HepG2 (cell line): ENCODE measurements around the gene FAM20C. TPM values are rescaled to one million over a fixed set of nuclear protein-coding genes. Genes with fewer than 3 reads are reported as not detected.

Experiments used
- ATAC-seq: fragments of 200-7000 bp; cut with Tn5 transposase; 3 replicates; pipeline ENCODE4 v1.9.1; 2020; ENCODE audit warnings: mild to moderate bottlenecking, moderate library complexity
- BruUV-seq: library from RNA; stranded (reverse); fragments of 400-500 nt; replicated peaks from 2 replicates; lab custom pipeline; 2021; lab: Mats Ljungman, UMichigan
- CTCF ChIA-PET: fragments of 300-600 bp; formaldehyde crosslinking; extraction: SDS; loops from one replicate; lab custom pipeline; 2021; ENCODE audit warnings: low total read pairs, inconsistent platforms, low intra/inter-chr PET ratio; lab: Yijun Ruan, JAX
- POLR2A ChIA-PET: fragments of 350-600 bp; sonication (Branson Sonifier 250); formaldehyde crosslinking; loops from one replicate; lab custom pipeline; 2020; ENCODE audit warnings: antibody characterized with exemption, inconsistent platforms; lab: Yijun Ruan, JAX
- DNase-seq: peaks from one replicate; pipeline ENCODE4 v3.0.0-alpha.2; 2015; ENCODE audit warnings: low spot score
- FAIRE-seq: peaks from 3 replicates; lab custom pipeline; 2011; peaks lifted over from hg19 to GRCh38; lab: Jason Lieb, UNC
- H2AFZ ChIP-seq: one replicate; pipeline ENCODE4 v1.6.1; 2011; ENCODE audit warnings: low read length, inconsistent platforms
- H3K27ac ChIP-seq: fragments of 300-600 bp; 3 replicates; pipeline ENCODE4 v1.8.0; 2011; ENCODE audit warnings: mixed run types, mild to moderate bottlenecking, mixed read lengths, low read length, inconsistent platforms; ENCODE audit not compliant: insufficient read depth; ENCODE audit errors: extremely low read length
- H3K27me3 ChIP-seq, 2 experiments: fragments of 200-600 bp in 1 of 2; 2 replicates in 1 of 2; 3 replicates in 1 of 2; pipeline versions ENCODE4 v1.6.0 to v1.8.0; 2011; ENCODE audit warnings: low read length in 2 of 2, mild to moderate bottlenecking in 2 of 2, moderate library complexity in 2 of 2, inconsistent platforms in 1 of 2; ENCODE audit not compliant: insufficient read depth in 2 of 2, control insufficient read depth in 1 of 2
- H3K36me3 ChIP-seq, 2 experiments: fragments of 200-600 bp in 1 of 2; replicated peaks in 1 of 2; 2 replicates in 1 of 2; 3 replicates in 1 of 2; pipeline versions ENCODE4 v1.5.1 to v1.8.0; 2011; ENCODE audit warnings: low read length in 2 of 2, inconsistent platforms in 1 of 2; ENCODE audit not compliant: insufficient read depth in 2 of 2, control insufficient read depth in 1 of 2
- H3K4me1 ChIP-seq: 2 replicates; pipeline ENCODE4 v1.5.1; 2012; ENCODE audit warnings: low read length, inconsistent platforms; ENCODE audit not compliant: insufficient read depth
- H3K4me2 ChIP-seq: 2 replicates; pipeline ENCODE4 v1.6.0; 2011; ENCODE audit warnings: low read depth, low read length, inconsistent platforms
- H3K4me3 ChIP-seq, 3 experiments: fragments of 200-600 bp in 1 of 3; sonication (generic), shearing (Covaris generic) in 1 of 3; replicated peaks in 1 of 3; 2 replicates each; pipeline ENCODE4 v1.5.1; 2011 to 2016; ENCODE audit warnings: low read length in 3 of 3, inconsistent platforms in 2 of 3, low read depth in 2 of 3, mild to moderate bottlenecking in 2 of 3, control low read depth in 1 of 3, mixed read lengths in 1 of 3; ENCODE audit not compliant: insufficient read depth in 1 of 3
- H3K79me2 ChIP-seq: one replicate; pipeline ENCODE4 v1.6.1; 2011; ENCODE audit warnings: low read length, inconsistent platforms; ENCODE audit not compliant: insufficient read depth
- H3K9ac ChIP-seq: 2 replicates; pipeline ENCODE4 v1.6.0; 2011; ENCODE audit warnings: mild to moderate bottlenecking, low read depth, low read length, inconsistent platforms; ENCODE audit not compliant: insufficient read depth
- H3K9me3 ChIP-seq: 2 replicates; pipeline ENCODE4 v1.5.1; 2012; ENCODE audit warnings: mild to moderate bottlenecking, low read length
- H4K20me1 ChIP-seq: 2 replicates; pipeline ENCODE4 v1.6.0; 2011; ENCODE audit warnings: inconsistent platforms, mild to moderate bottlenecking, low read length, moderate library complexity; ENCODE audit not compliant: insufficient read depth
- ATM ChIP-seq: fragments of 450-650 bp; IDR thresholded peaks from 2 replicates; pipeline ENCODE4 v1.7.1; 2017; ENCODE audit warnings: mild to moderate bottlenecking, borderline replicate concordance
- MAFF ChIP-seq: IDR thresholded peaks from 2 replicates; pipeline ENCODE4 v1.6.1; 2011; ENCODE audit warnings: low read depth, low read length, improper control_type of control experiment
- MAFK ChIP-seq, 2 experiments: IDR thresholded peaks in 1 of 2; conservative IDR thresholded peaks in 1 of 2; 2 replicates each; pipeline ENCODE4 v1.6.1; 2011; ENCODE audit warnings: improper control_type of control experiment in 2 of 2, low read length in 2 of 2
- MAX ChIP-seq: IDR thresholded peaks from 2 replicates; pipeline ENCODE4 v1.6.1; 2012; ENCODE audit warnings: inconsistent platforms
- PCBP1 ChIP-seq: fragments of 200-400 bp; formaldehyde crosslinking; IDR thresholded peaks from 2 replicates; pipeline ENCODE4 v1.6.1; 2017; ENCODE audit warnings: mild to moderate bottlenecking, low read depth, low read length, borderline replicate concordance
- ZNF17 ChIP-seq: sonication (generic); formaldehyde crosslinking; IDR thresholded peaks from 2 replicates; pipeline ENCODE4 v1.5.0; 2020; ENCODE audit warnings: mild to moderate bottlenecking, missing genetic modification reagents
- ZNF280B ChIP-seq: sonication (generic); formaldehyde crosslinking; IDR thresholded peaks from 2 replicates; pipeline ENCODE4 v1.5.0; 2020; ENCODE audit warnings: missing genetic modification reagents, mild to moderate bottlenecking, borderline replicate concordance
- ZNF335 ChIP-seq: sonication (generic); formaldehyde crosslinking; IDR thresholded peaks from 2 replicates; pipeline ENCODE4 v1.4.0; 2020; ENCODE audit warnings: missing genetic modification reagents
- ZNF468 ChIP-seq: sonication (generic); formaldehyde crosslinking; IDR thresholded peaks from 2 replicates; pipeline ENCODE4 v1.8.0; 2022; ENCODE audit warnings: mild to moderate bottlenecking, moderate library complexity, missing genetic modification reagents
- ZNF556 ChIP-seq: sonication (generic); formaldehyde crosslinking; IDR thresholded peaks from 2 replicates; pipeline ENCODE4 v1.4.0; 2020; ENCODE audit warnings: mild to moderate bottlenecking, missing genetic modification reagents, borderline replicate concordance
- ZNF563 ChIP-seq: sonication (generic); formaldehyde crosslinking; IDR thresholded peaks from 2 replicates; pipeline ENCODE4 v1.8.0; 2022; ENCODE audit warnings: mild to moderate bottlenecking, moderate library complexity, missing genetic modification reagents
- ZNF572 ChIP-seq: sonication (generic); formaldehyde crosslinking; IDR thresholded peaks from 2 replicates; pipeline ENCODE4 v1.5.1; 2020; ENCODE audit warnings: mild to moderate bottlenecking, missing genetic modification reagents
- ZNF607 ChIP-seq: sonication (generic); formaldehyde crosslinking; IDR thresholded peaks from 2 replicates; pipeline ENCODE4 v1.5.1; 2020; ENCODE audit warnings: missing genetic modification reagents, mild to moderate bottlenecking, borderline replicate concordance
- WGBS: methylation state at CpG from one replicate; pipeline ENCODE4 v1.1.6; 2017; ENCODE audit warnings: low lambda C conversion rate; 5-methylcytosine and 5-hydroxymethylcytosine counted together
- in situ Hi-C: cut with HindIII; loops from 2 replicates; pipeline ENCODE4 v1.10.0; 2017; ENCODE audit warnings: low pct_unique_long_range_greater_than_20kb; ENCODE audit not compliant: extremely low pct_ligation_motif_present
- intact Hi-C: fragments of 100-400 bp; cut with micrococcal nuclease; formaldehyde crosslinking; loops from one replicate; pipeline ENCODE4 v1.10.0; 2022; ENCODE audit not compliant: unreplicated experiment
- polyA plus RNA-seq, 8 experiments: library from polyadenylated mRNA; depleted of rRNA in 3 of 8; stranded (reverse) in 7 of 8; unstranded in 1 of 8; fragments of >200 nt; fragmentation: Illumina TruSeq in 4 of 8; extraction: Trizol in 4 of 8; gene quantifications; 2 replicates each; pipeline versions ENCODE4 v1.2.1 to v1.2.3, GENCODE V29; 2011 to 2016; ENCODE audit warnings: low read depth in 4 of 8, missing spikeins in 1 of 8, mixed read lengths in 1 of 8; ENCODE audit not compliant: insufficient read depth in 1 of 8
- total RNA-seq, 5 experiments: library from RNA; depleted of rRNA; stranded (reverse); fragments of >200 nt; fragmentation: Illumina TruSeq; extraction: Trizol; gene quantifications; 2 replicates each; pipeline ENCODE4 v1.2.3, GENCODE V29; 2016; ENCODE audit warnings: low read depth in 1 of 5
- TF ChIP-seq, protein P1 (sequence below): sonication (generic); formaldehyde crosslinking; IDR thresholded peaks from 2 replicates; pipeline ENCODE4 v1.4.0; 2020; ENCODE audit warnings: missing genetic modification reagents

Gene FAM20C
- total and polyA plus RNA-seq, 2 of the 13 experiments (the other 11 are each of a cell fraction or from before 2014, with no cell fraction given) = 11.9 to 19.9 TPM

GRCh38 chr7:196283-196682, 3.9 kb downstream of the FAM20C start:
- in situ Hi-C loops (no loop called here), intact Hi-C loops (no loop called here)
- POLR2A ChIA-PET = interaction anchor here (1.8 to 2.7 kb wide), 2 partner anchors 23 to 32 kb away, joined by 5 to 22 read pairs; no protein-coding TSS in a partner anchor
- Histone ChIP-seq H3K4me2 (peak overlapping the region; percentile 76), H3K36me3 (peaks cover 13 to 46% of the 10 kb centered on the region in 2 experiments; a peak in 4 of 5 replicates), H3K4me1 (peaks cover 62% of the 10 kb centered on the region), H2AFZ (no peak overlapping the region), H3K79me2 (peaks cover 36% of the 10 kb centered on the region), H3K27ac (peak overlapping the region; percentile 81), H3K9me3 (no peaks in the 10 kb centered on the region), H3K9ac (no peak overlapping the region)
- FAIRE-seq (no peak), DNase-seq (no peak), ATAC-seq (no peak)
- CTCF ChIA-PET = no interaction called here
- no TSS peak for BruUV-seq
- WGBS = 87% methylated on average over 3 of the region's 5 CpGs
- TF ChIP-seq PCBP1 (no peak), MAX (0 out of 2 replicates have a peak, but pooled peaks have one; percentile 12), ZNF335 (CRISPR knock-in tag) (no peak), ZNF563 (CRISPR knock-in tag) (0 out of 2 replicates have a peak, but pooled peaks have one; percentile 38), ZNF607 (CRISPR knock-in tag) (no peak), ZNF556 (CRISPR knock-in tag) (0 out of 2 replicates have a peak, but pooled peaks have one; percentile 16), ATM (no peak)
- TF ChIP-seq, all 625 proteins: peak for 3
- peaks cover under 1 to 2% of the 10 kb centered on the region in 2 experiments; a peak in 2 of 5 replicates for H3K27me3 ChIP-seq
- peak overlapping the region in 1 of 3 experiments; percentile 91; a peak in 1 of 6 replicates for H3K4me3 ChIP-seq
- H4K20me1 ChIP-seq = peaks cover 7% of the 10 kb centered on the region

DNA sequence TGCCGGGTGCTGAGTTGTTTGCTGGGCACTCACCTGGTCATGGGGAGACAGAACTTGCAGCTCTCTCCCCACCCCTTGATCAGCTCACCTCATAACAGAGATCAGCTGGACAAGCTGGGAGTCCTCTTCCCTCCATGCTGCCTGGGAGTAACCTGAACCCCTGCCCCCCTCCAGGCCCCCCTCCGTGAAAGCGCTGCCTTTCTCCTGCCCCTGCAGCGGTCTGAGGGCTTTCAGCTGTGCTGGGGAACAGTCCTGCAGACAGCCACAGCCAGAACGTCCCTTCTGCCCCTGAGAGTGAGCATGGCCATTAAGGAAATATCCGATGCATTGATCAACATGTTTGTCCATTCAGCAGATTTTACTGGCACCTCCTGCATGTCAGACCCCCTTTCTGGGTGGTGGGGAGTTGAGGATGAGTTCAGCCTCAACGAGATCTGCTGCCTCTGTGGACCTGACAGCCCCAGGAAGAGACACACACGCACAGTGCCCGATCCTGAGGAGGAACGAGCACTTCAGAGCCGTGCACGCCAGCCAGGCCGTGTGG, 4.5 kb downstream of the FAM20C start:
- Histone ChIP-seq H4K20me1 (peaks cover 7% of the 10 kb centered on the region), H3K27ac (peak overlapping the region; percentile 8), H3K9me3 (no peaks in the 10 kb centered on the region), H3K79me2 (peaks cover 36% of the 10 kb centered on the region), H3K4me1 (peaks cover 62% of the 10 kb centered on the region), H3K36me3 (peaks cover 15 to 51% of the 10 kb centered on the region in 2 experiments; a peak in 4 of 5 replicates), H3K9ac (no peak overlapping the region), H3K4me2 (peak overlapping the region; percentile 76), H2AFZ (no peak overlapping the region), H3K4me3 (peak overlapping the region in 1 of 3 experiments; percentile 24; a peak in 1 of 6 replicates), H3K27me3 (no peaks in the 10 kb centered on the region)
- CTCF ChIA-PET = no interaction called here
- WGBS = 80% methylated on average over 7 of the region's 13 CpGs
- in situ Hi-C loops (no loop called here), intact Hi-C loops (no loop called here)
- FAIRE-seq (no peak), DNase-seq (no peak), ATAC-seq (no peak)
- no TSS peak for BruUV-seq
- POLR2A ChIA-PET = interaction anchor here (0.7 to 2.7 kb wide), 7 partner anchors 9 to 38 kb away, joined by 3 to 22 read pairs (median 5); no protein-coding TSS in a partner anchor
- no peak for TF ChIP-seq ZNF572 (CRISPR knock-in tag)
- peak; percentile 41; the same call in 1 of the 2 replicates for TF ChIP-seq MAFF
- 0 out of 2 replicates have a peak, but pooled peaks have one; percentile 1 for TF ChIP-seq ZNF280B (CRISPR knock-in tag)
- TF ChIP-seq, protein P1, sequence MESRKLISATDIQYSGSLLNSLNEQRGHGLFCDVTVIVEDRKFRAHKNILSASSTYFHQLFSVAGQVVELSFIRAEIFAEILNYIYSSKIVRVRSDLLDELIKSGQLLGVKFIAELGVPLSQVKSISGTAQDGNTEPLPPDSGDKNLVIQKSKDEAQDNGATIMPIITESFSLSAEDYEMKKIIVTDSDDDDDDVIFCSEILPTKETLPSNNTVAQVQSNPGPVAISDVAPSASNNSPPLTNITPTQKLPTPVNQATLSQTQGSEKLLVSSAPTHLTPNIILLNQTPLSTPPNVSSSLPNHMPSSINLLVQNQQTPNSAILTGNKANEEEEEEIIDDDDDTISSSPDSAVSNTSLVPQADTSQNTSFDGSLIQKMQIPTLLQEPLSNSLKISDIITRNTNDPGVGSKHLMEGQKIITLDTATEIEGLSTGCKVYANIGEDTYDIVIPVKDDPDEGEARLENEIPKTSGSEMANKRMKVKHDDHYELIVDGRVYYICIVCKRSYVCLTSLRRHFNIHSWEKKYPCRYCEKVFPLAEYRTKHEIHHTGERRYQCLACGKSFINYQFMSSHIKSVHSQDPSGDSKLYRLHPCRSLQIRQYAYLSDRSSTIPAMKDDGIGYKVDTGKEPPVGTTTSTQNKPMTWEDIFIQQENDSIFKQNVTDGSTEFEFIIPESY (CRISPR knock-in tag) = peak; percentile 82
- TF ChIP-seq ZNF468 (CRISPR knock-in tag) = no peak
- peak; percentile 43 to 65; a peak in 3 of 4 replicates for TF ChIP-seq MAFK (conservative IDR thresholded peaks at IDR 0.05 in 1 of 2, IDR thresholded peaks at IDR 0.05 in 1 of 2; ENCODE audit: low read length in 2 of 2)
- TF ChIP-seq ZNF17 (CRISPR knock-in tag) = no peak
